D721Med (cell line): ENCODE results near the gene TMEFF1.

ENCODE experiments used
- DNase-seq: peaks from one replicate; pipeline ENCODE4 v3.0.0; 2011; ENCODE audit warnings: low spot score; ENCODE audit not compliant: insufficient read length
- FAIRE-seq: peaks from 2 replicates; lab custom pipeline; 2011; peaks lifted over from hg19 to GRCh38; lab: Jason Lieb, UNC
- CTCF ChIP-seq: IDR thresholded peaks from 2 replicates; pipeline ENCODE4 v1.5.1; 2012; ENCODE audit warnings: mild to moderate bottlenecking, control low read depth; ENCODE audit not compliant: insufficient read depth; ENCODE audit errors: missing control alignments

TMEFF1 gene

DNA sequence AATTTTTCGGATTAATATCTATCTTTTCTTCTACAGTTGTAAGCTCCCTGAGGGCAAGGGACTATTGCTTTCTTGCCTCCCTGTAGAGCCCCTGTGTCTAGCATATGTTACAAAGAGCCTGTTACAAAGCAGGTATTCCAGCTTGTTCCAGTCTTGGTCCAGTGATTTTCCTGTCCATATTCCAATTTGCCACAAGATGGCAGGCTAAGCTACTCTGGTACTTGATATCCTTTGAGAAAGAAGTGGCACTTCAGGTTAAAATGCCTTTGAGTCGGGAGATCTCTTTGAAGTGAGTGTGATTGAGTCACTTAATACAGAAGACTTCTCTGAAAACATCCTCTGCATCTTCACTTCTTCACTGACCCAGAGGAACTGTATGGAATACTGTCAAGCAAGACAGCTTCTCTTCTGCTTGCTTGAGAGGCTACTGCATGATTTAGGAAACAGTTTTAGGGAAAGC lies 129.4 kb downstream of the TMEFF1 start:
- peak; percentile 28 for DNase-seq
- peak; percentile 6 for FAIRE-seq
- peak; percentile 88 for TF ChIP-seq CTCF

- TF ChIP-seq CTCF = no peak
- FAIRE-seq = no peak
- DNase-seq = no peak
These were observed 132.5 kb downstream of the TMEFF1 start for GRCh38 chr9:100605405-100605804.

DNA sequence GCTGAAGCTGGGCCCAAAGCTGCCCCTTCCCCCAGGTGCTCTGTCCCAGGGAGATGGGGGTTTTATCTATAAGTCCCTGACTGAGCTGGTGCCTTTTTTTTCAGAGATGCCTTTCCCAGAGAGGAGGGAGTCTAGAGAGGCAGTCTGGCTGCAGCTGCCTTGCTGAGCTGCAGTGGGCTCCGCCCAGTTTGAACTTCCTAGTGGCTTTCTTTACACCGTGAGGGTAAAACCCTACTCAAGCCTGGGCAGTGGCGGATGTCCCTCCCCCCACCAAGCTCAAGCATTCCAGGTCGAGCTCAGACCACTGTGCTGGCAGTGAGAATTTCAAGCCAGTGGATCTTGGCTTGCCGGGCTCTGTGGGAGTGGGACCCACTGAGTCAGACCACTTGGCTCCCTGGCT lies 146.2 kb downstream of the TMEFF1 start:
- no peak for DNase-seq
- FAIRE-seq = no peak
- no peak for TF ChIP-seq CTCF

DNA sequence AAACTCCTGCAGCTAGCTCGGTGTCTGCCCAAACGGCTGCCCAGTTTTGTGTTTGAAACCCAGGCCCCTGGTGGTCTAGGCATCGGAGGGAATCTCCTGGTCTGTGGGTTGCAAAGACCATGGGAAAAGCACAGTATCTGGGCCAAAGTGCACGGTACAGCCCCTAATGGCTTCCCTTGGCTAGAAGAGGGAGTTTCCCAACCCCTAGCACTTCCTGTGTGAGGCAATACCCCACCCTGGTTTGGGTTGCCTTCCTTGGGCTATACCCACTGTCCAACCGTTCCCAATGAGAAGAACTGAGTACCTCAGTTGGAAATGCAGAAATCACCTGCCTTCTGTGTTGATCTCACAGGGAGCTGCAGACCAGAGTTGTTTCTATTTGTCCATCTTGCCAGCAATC lies 146.7 kb downstream of the TMEFF1 start:
- FAIRE-seq (no peak), DNase-seq (no peak)
- no peak for TF ChIP-seq CTCF

- no peak for DNase-seq
- no peak for TF ChIP-seq CTCF
- no peak for FAIRE-seq
These were observed 151.0 kb downstream of the TMEFF1 start for GRCh38 chr9:100623969-100624368.

DNA sequence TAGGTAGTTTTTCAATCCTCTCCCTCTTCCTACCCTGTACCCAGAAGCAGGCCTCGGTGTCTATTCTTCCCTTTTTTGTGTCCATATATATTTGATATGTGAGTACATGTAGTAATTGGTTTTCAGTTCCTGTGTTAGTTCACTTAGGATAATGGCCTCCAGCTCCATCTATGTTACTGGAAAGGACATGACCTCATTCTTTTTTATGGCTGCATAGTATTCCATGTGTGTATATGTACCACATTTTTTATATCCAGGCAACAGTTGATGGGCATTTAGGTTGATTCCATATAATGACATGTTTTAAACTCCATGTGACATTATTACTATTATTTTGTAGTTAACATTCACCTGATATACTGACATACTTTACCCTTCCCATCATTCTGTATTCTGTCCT lies 154.0 kb downstream of the TMEFF1 start:
- FAIRE-seq = peak; percentile 55
- DNase-seq = no peak
- no peak for TF ChIP-seq CTCF
